ENCODE measurements around the gene ADGRA3.

ADGRA3 gene

GRCh38 chr4:22515888-22516541 is at the start of gene ADGRA3:
Gene ADGRA3 (minus strand): TSS chr4:22516066. CDS start chr4:22515784, 282 bp downstream.
- peak; percentile 58 for DNase-seq

GRCh38 chr4:22556495-22556894 is 40.6 kb upstream of the ADGRA3 start:
- no peak for DNase-seq

- DNase-seq = no peak
Measured at GRCh38 chr4:22554670-22555069, 38.8 kb upstream of the ADGRA3 start.

GRCh38 chr4:22553560-22553959 is 37.7 kb upstream of the ADGRA3 start:
- DNase-seq = no peak

GRCh38 chr4:22552812-22553211 is 36.9 kb upstream of the ADGRA3 start:
- no peak for DNase-seq

GRCh38 chr4:22551550-22551949 is 35.7 kb upstream of the ADGRA3 start:
- DNase-seq = no peak

GRCh38 chr4:22546299-22546698 is 30.4 kb upstream of the ADGRA3 start:
- DNase-seq = no peak

GRCh38 chr4:22539251-22539650 is 23.4 kb upstream of the ADGRA3 start:
- no peak for DNase-seq

- DNase-seq = no peak
Measured at GRCh38 chr4:22537864-22538263, 22.0 kb upstream of the ADGRA3 start.

GRCh38 chr4:22534374-22534773 is 18.5 kb upstream of the ADGRA3 start:
- no peak for DNase-seq

- DNase-seq = no peak
Measured at GRCh38 chr4:22532896-22533295, 17.0 kb upstream of the ADGRA3 start.

- DNase-seq = no peak
Measured at GRCh38 chr4:22532117-22532516, 16.3 kb upstream of the ADGRA3 start.

GRCh38 chr4:22531311-22532019 is 15.6 kb upstream of the ADGRA3 start:
- DNase-seq = no peak

GRCh38 chr4:22524895-22525294 is 9.0 kb upstream of the ADGRA3 start:
- no peak for DNase-seq

- no peak for DNase-seq
Measured at GRCh38 chr4:22522706-22523501, 7.0 kb upstream of the ADGRA3 start.

- DNase-seq = no peak
Measured at GRCh38 chr4:22522206-22522605, 6.3 kb upstream of the ADGRA3 start.

GRCh38 chr4:22521240-22521639 is 5.4 kb upstream of the ADGRA3 start:
- DNase-seq = no peak

- peak; percentile 52 for DNase-seq
Measured at GRCh38 chr4:22515145-22515887, 550 bp downstream of the ADGRA3 start.

GRCh38 chr4:22514481-22514880 is 1.4 kb downstream of the ADGRA3 start:
- DNase-seq = no peak

- DNase-seq = no peak
Measured at GRCh38 chr4:22514001-22514400, 1.9 kb downstream of the ADGRA3 start.

GRCh38 chr4:22512306-22512705 is 3.6 kb downstream of the ADGRA3 start:
- DNase-seq = no peak

GRCh38 chr4:22510750-22511149 is 5.1 kb downstream of the ADGRA3 start:
- no peak for DNase-seq

- DNase-seq = no peak
Measured at GRCh38 chr4:22508376-22508775, 7.5 kb downstream of the ADGRA3 start.
